GM12878 (cell line): ENCODE results near the gene NELFE.

ENCODE experiments used
- CEBPB ChIP-seq, 2 experiments: fragments of 150-350 bp in 1 of 2; IDR thresholded peaks; 2 replicates each; pipeline ENCODE4 v1.6.1; 2012 to 2014; ENCODE audit warnings: low read depth in 2 of 2, low read length in 2 of 2, borderline replicate concordance in 1 of 2, inconsistent platforms in 1 of 2
- ETV6 ChIP-seq, 2 experiments: fragments of 450-650 bp in 1 of 2; IDR thresholded peaks in 1 of 2; conservative IDR thresholded peaks in 1 of 2; 2 replicates each; pipeline ENCODE4 v1.6.1; 2014; ENCODE audit warnings: antibody characterized with exemption in 1 of 2, borderline replicate concordance in 1 of 2, low read depth in 1 of 2, mild to moderate bottlenecking in 1 of 2, moderate library complexity in 1 of 2
- POLR2A ChIP-seq: IDR thresholded peaks from 2 replicates; pipeline ENCODE4 v1.6.1; 2011; ENCODE audit warnings: low read depth, mild to moderate bottlenecking, low read length
- SREBF2 ChIP-seq: IDR thresholded peaks from 2 replicates; pipeline ENCODE4 v1.6.1; 2012; ENCODE audit warnings: mild to moderate bottlenecking, low read length
- SUZ12 ChIP-seq: fragments of 200-600 bp; sonication (generic); IDR thresholded peaks from one replicate; pipeline ENCODE4 v1.6.1; 2018; ENCODE audit warnings: antibody characterized with exemption, mild to moderate bottlenecking; ENCODE audit not compliant: unreplicated experiment

GRCh38 chr6:31927863-31928671, 30.7 kb downstream of the NELFE start:
- TF ChIP-seq ETV6 (conservative IDR thresholded peaks at IDR 0.05 in 1 of 2, IDR thresholded peaks at IDR 0.05 in 1 of 2; ENCODE audit: borderline replicate concordance in 1 of 2, low read depth in 1 of 2) (no peak), CEBPB (IDR thresholded peaks at IDR 0.05; ENCODE audit: borderline replicate concordance in 1 of 2, low read depth in 2 of 2, low read length in 2 of 2) (no peak), SREBF2 (no peak), POLR2A (no peak), SUZ12 (no peak)
